GM12872 (cell line): Measurements from ENCODE around the gene UBE2QL1.

ENCODE experiments used
- CTCF ChIP-seq: IDR thresholded peaks from 3 replicates; pipeline ENCODE4 v1.5.1; 2011; ENCODE audit warnings: low read depth, mild to moderate bottlenecking, low read length, moderate library complexity; ENCODE audit not compliant: insufficient read depth

Gene UBE2QL1

GRCh38 chr5:6467591-6467990 lies 18.9 kb downstream of the UBE2QL1 start:
- TF ChIP-seq CTCF, result no peak

GRCh38 chr5:6468104-6468503 lies 19.4 kb downstream of the UBE2QL1 start:
- no peak for TF ChIP-seq CTCF

- TF ChIP-seq CTCF, result no peak
These were observed 20.2 kb downstream of the UBE2QL1 start for GRCh38 chr5:6468870-6469269.

GRCh38 chr5:6469836-6470235 lies 21.2 kb downstream of the UBE2QL1 start:
- no peak for TF ChIP-seq CTCF

GRCh38 chr5:6470672-6471071 lies 22.0 kb downstream of the UBE2QL1 start:
- no peak for TF ChIP-seq CTCF

- TF ChIP-seq CTCF, result no peak
These were observed 22.6 kb downstream of the UBE2QL1 start for GRCh38 chr5:6471252-6471651.

- TF ChIP-seq CTCF, result no peak
These were observed 24.1 kb downstream of the UBE2QL1 start for GRCh38 chr5:6472792-6473191.

- no peak for TF ChIP-seq CTCF
These were observed 24.6 kb downstream of the UBE2QL1 start for GRCh38 chr5:6473284-6473683.
